GDM1 (cell line): ENCODE data around the gene NRSN2.
"Not testable (repeated sequence)": the region's sequence is repeated elsewhere in the genome, so short reads cannot be mapped to it uniquely, and the experiment has no call there.

ENCODE experiments used
- DNase-seq: peaks from one replicate; lab custom pipeline; 2025; lab: John Stamatoyannopoulos, UW

The NRSN2 gene

DNA sequence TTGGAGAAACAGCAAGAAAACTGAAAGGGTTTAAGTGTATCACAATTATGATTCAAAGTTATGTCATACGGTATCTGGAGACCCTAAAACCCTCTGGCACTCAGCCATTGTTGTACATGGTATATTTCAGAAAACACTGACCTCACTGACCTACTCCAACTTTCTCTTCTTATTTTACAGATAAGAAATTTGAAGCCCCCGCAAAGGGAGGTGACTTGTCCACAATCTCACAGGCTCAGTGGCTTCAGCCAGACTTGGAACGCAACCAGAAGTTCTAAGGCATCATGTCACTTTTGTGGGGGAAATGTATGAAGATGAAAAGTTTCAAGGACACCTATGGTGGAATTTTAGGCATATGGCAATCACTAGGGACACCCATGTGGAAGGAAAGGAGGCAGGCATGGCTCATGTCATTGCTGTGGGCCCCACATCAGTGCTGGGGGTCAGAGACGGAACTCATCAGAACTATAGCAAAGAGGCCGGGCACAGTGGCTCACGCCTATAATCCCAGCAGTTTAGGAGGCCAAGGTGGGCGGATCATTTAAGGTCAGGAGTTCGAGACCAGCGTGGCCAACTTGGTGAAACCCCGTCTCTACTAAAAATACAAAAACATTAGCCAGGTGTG, 28.5 kb downstream of the NRSN2 start:
- no peak for DNase-seq

DNA sequence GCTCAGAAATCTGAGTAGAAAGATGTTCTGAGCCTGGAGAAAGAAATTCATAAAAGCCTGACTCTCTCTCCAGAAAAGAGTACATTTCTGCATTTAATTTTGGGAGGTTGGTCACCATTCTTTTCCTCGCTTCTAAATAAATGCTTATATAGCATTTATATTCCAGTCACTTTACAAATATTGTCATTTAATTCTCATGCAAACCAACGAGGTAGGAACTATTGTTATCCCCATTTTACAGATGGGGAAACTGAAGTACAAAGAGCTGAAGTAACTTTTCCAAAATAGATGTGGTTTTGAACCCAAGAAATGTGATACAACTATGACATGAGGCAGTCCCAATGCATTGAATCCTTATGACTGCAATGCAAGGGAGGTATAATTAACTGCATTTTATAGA, 29.2 kb downstream of the NRSN2 start:
- DNase-seq, result no peak

GRCh38 chr20:376750-377149, 29.8 kb downstream of the NRSN2 start:
- DNase-seq, result no peak

DNA sequence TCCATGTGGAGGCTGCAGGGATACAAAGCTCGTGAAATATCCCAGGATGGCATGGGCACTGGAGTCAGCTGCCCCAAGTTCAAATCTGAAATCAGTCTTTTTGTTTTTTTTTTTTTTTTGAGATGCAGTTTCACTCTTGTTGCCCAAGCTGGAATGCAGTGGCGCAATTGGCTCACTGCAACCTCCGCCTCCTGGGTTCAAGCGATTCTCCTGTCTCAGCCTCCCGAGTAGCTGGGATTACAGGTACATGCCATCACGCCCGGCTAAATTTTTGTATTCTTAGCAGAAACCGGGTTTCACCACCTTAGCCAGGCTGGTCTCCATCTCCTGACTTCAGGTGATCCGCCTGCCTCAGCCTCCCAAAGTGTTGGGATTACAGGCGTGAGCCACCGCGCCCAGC, 30.7 kb downstream of the NRSN2 start:
- not testable (repeated sequence) for DNase-seq

DNA sequence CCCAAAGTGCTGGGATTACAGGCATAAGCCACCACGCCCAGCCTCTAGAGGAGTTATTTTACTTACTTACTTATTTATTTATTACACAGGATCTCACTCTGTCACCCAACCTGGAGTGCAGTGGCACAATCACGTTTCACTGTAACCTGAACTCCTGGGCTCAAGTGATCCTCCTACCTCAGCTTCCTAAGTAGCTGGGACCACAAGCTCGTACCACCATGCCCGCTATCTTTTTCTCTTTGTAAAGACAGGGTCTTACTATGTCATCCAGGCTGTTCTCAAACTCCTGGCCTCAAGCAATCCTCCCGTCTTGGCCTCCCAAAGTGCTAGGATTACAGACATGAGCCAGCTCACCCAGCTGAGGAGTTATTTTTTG, 32.0 kb downstream of the NRSN2 start:
- no peak for DNase-seq

GRCh38 chr20:380763-381580, 34.1 kb downstream of the NRSN2 start:
- DNase-seq, result no peak

GRCh38 chr20:381581-382290, 34.8 kb downstream of the NRSN2 start:
- DNase-seq, result no peak

GRCh38 chr20:382291-383115, 35.6 kb downstream of the NRSN2 start:
- DNase-seq, result no peak

DNA sequence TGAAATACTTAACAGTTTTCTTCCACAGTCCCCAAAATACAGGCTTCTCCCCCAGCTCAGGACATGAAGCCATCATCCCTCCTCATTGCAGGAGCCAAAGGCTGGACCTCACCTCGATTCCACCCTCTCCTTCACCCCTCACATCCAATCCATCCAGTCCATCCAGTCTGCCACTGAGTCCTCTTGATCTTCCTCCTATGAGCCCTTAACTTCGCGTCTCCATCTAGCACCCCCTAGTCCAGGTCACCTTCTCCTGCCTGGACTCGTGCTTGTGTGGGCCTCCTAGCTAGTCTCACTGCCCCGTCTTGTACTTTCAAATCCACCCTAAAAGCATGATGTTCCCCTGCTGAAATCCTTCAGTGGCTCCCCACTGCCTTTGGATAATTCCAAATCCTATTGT, 37.0 kb downstream of the NRSN2 start:
- no peak for DNase-seq

GRCh38 chr20:384723-385122, 37.8 kb downstream of the NRSN2 start:
- DNase-seq, result no peak

GRCh38 chr20:385448-385847, 38.5 kb downstream of the NRSN2 start:
- DNase-seq, result no peak

- not testable (repeated sequence) for DNase-seq
Measured at GRCh38 chr20:386634-387033, 39.7 kb downstream of the NRSN2 start.

- DNase-seq, result no peak
Measured at GRCh38 chr20:387520-387919, 40.6 kb downstream of the NRSN2 start.

GRCh38 chr20:388034-388994, 41.4 kb downstream of the NRSN2 start:
- no peak for DNase-seq

- no peak for DNase-seq
Measured at GRCh38 chr20:389220-389619, 42.3 kb downstream of the NRSN2 start.

DNA sequence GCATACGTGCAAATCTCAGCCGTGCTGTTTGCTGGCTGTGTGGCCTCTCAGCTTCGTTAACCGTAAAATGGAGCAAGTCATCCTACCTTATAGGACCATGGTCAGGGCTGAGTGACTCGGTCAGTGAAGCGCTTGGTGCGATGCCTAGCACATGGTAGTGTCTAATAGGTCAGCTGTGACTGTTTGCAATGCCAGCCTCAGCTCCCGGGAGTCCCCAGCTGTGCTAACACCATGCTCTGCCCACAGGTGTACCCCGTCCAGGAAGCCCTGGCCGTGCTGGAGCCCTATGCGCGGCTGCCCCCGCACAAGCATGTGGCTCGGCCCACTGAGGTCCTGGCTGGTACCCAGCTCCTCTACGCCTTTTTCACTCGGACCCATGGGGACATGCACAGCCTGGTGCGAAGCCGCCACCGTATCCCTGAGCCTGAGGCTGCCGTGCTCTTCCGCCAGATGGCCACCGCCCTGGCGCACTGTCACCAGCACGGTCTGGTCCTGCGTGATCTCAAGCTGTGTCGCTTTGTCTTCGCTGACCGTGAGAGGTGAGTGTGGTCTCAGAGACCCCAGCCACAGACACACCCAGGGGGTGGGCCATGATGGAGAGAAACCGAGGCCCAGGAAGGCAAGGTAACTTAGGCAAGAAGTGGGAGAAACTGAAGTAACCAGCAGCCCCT, 44.3 kb downstream of the NRSN2 start:
- no peak for DNase-seq

- not testable (repeated sequence) for DNase-seq
Measured at GRCh38 chr20:393296-393695, 46.4 kb downstream of the NRSN2 start.

- DNase-seq, result no peak
Measured at GRCh38 chr20:396252-396618, 49.3 kb downstream of the NRSN2 start.

- DNase-seq, result no peak
Measured at GRCh38 chr20:396619-397431, 49.9 kb downstream of the NRSN2 start.
